K562 (cell line): Measurements from ENCODE around the gene RNF224. TPM values are rescaled to one million over a fixed set of nuclear protein-coding genes. Genes with fewer than 3 reads are reported as not detected.

Source experiments
- COPS2 ChIP-seq: fragments of 450-650 bp; conservative IDR thresholded peaks from 2 replicates; pipeline ENCODE4 v1.6.1; 2016; ENCODE audit warnings: mild to moderate bottlenecking, moderate library complexity
- ETS1 ChIP-seq: conservative IDR thresholded peaks from 2 replicates; pipeline ENCODE4 v1.6.1; 2011; ENCODE audit warnings: low read depth, mild to moderate bottlenecking, low read length; ENCODE audit not compliant: control insufficient read depth
- FOXK2 ChIP-seq, 2 experiments: fragments of 450-650 bp; IDR thresholded peaks in 1 of 2; conservative IDR thresholded peaks in 1 of 2; 2 replicates each; pipeline ENCODE4 v1.6.1; 2016; ENCODE audit warnings: low read depth in 2 of 2, mild to moderate bottlenecking in 1 of 2
- FOXP1 ChIP-seq: sonication (generic); formaldehyde crosslinking; IDR thresholded peaks from 2 replicates; pipeline ENCODE4 v1.8.0; 2022; ENCODE audit warnings: mild to moderate bottlenecking, missing genetic modification reagents
- GABPB2 ChIP-seq: fragments of 250-450 bp; sonication (Bioruptor Pico); conservative IDR thresholded peaks from 2 replicates; pipeline ENCODE4 v1.5.1; 2021; ENCODE audit warnings: mild to moderate bottlenecking
- GATAD2A ChIP-seq: fragments of 450-650 bp; IDR thresholded peaks from 2 replicates; pipeline ENCODE4 v1.6.1; 2017
- HDAC3 ChIP-seq: fragments of 450-650 bp; IDR thresholded peaks from 2 replicates; pipeline ENCODE4 v1.6.1; 2018; ENCODE audit warnings: borderline replicate concordance, mild to moderate bottlenecking, moderate library complexity; ENCODE audit not compliant: partially characterized antibody
- HDAC6 ChIP-seq: IDR thresholded peaks from 2 replicates; pipeline ENCODE4 v1.6.1; 2012; ENCODE audit warnings: low read depth, mild to moderate bottlenecking, control low read depth, inconsistent platforms, low read length, moderate library complexity
- HNRNPK ChIP-seq: fragments of 200-400 bp; formaldehyde crosslinking; IDR thresholded peaks from one replicate; pipeline ENCODE4 v1.6.1; 2018; ENCODE audit warnings: mild to moderate bottlenecking, low read depth, low read length; ENCODE audit not compliant: poor library complexity, severe bottlenecking
- JUND ChIP-seq, 2 experiments: IDR thresholded peaks; 2 replicates in 1 of 2; 3 replicates in 1 of 2; pipeline ENCODE4 v1.6.1; 2011; ENCODE audit warnings: borderline replicate concordance in 2 of 2, low read depth in 2 of 2, low read length in 2 of 2, improper control_type of control experiment in 1 of 2, missing biosample characterization in 1 of 2, missing genetic modification characterization in 1 of 2, missing genetic modification reagents in 1 of 2
- NBN ChIP-seq: fragments of 450-650 bp; IDR thresholded peaks from 2 replicates; pipeline ENCODE4 v1.6.1; 2016; ENCODE audit warnings: low read depth, mild to moderate bottlenecking
- NFE2L1 ChIP-seq: fragments of 450-650 bp; IDR thresholded peaks from 2 replicates; pipeline ENCODE4 v1.6.1; 2016; ENCODE audit warnings: missing genetic modification characterization, low read depth, mild to moderate bottlenecking, missing compliant biosample characterization, moderate library complexity, borderline replicate concordance
- NR0B1 ChIP-seq: fragments of 450-650 bp; IDR thresholded peaks from one replicate; pipeline ENCODE4 v1.6.1; 2018; ENCODE audit warnings: mild to moderate bottlenecking, moderate library complexity; ENCODE audit not compliant: partially characterized antibody
- NR3C1 ChIP-seq: sonication (generic); formaldehyde crosslinking; IDR thresholded peaks from 2 replicates; pipeline ENCODE4 v1.8.1; 2022; ENCODE audit warnings: missing genetic modification reagents
- SMAD4 ChIP-seq: fragments of 250-450 bp; sonication (Bioruptor Pico); conservative IDR thresholded peaks from 2 replicates; pipeline ENCODE4 v1.8.0; 2021; ENCODE audit warnings: inconsistent platforms, mild to moderate bottlenecking, moderate library complexity
- TEAD2 ChIP-seq: fragments of 450-650 bp; IDR thresholded peaks from 2 replicates; pipeline ENCODE4 v1.6.1; 2016; ENCODE audit warnings: missing genetic modification characterization, control low read depth, missing compliant biosample characterization
- TFAM ChIP-seq: fragments of 250-450 bp; sonication (Bioruptor Pico); conservative IDR thresholded peaks from 2 replicates; pipeline ENCODE4 v1.5.0; 2021; ENCODE audit warnings: mild to moderate bottlenecking, moderate library complexity
- ZC3H4 ChIP-seq: sonication (generic); formaldehyde crosslinking; IDR thresholded peaks from 2 replicates; pipeline ENCODE4 v1.9.0; 2021; ENCODE audit warnings: missing genetic modification reagents, borderline replicate concordance
- ZEB2 ChIP-seq: fragments of 450-650 bp; IDR thresholded peaks from 2 replicates; pipeline ENCODE4 v1.6.1; 2016
- ZNF184 ChIP-seq: sonication (generic); formaldehyde crosslinking; IDR thresholded peaks from 2 replicates; pipeline ENCODE4 v1.5.0; 2020; ENCODE audit warnings: missing genetic modification reagents
- ZNF224 ChIP-seq: sonication (generic); formaldehyde crosslinking; IDR thresholded peaks from 2 replicates; pipeline ENCODE4 v1.8.0; 2022; ENCODE audit warnings: mild to moderate bottlenecking, missing genetic modification reagents
- ZNF253 ChIP-seq: fragments of 250-450 bp; sonication (Bioruptor Pico); conservative IDR thresholded peaks from 2 replicates; pipeline ENCODE4 v1.6.1; 2021; ENCODE audit warnings: mild to moderate bottlenecking
- ZNF277 ChIP-seq: fragments of 250-450 bp; sonication (Bioruptor Pico); IDR thresholded peaks from 2 replicates; pipeline ENCODE4 v1.8.0; 2022; ENCODE audit warnings: inconsistent platforms, mild to moderate bottlenecking, moderate library complexity, borderline replicate concordance
- polyA plus RNA-seq, 8 experiments: library from polyadenylated mRNA; depleted of rRNA in 4 of 8; stranded (reverse) in 5 of 8; unstranded in 3 of 8; fragments of >200 nt; fragmentation: Nextera tagmentation in 2 of 8; fragmentation: Illumina TruSeq in 1 of 8; extraction: Ambion mirVana in 2 of 8; extraction: Trizol in 1 of 8; gene quantifications; 2 replicates each; pipeline versions ENCODE4 v1.2.1 to v1.2.3, GENCODE V29; 2011 to 2014; ENCODE audit warnings: inconsistent platforms in 1 of 8, missing spikeins in 1 of 8
- total RNA-seq, 7 experiments: library from RNA; depleted of rRNA in 6 of 7; stranded (reverse); fragments of >200 nt in 6 of 7; fragmentation: Illumina TruSeq in 2 of 7; extraction: Trizol in 2 of 7; gene quantifications; 2 replicates each; pipeline versions ENCODE4 v1.2.1 to v1.2.3, GENCODE V29; 2011 to 2021; ENCODE audit warnings: low replicate concordance in 1 of 7
- TF ChIP-seq, protein P1 (sequence below): fragments of 450-650 bp; IDR thresholded peaks from 2 replicates; pipeline ENCODE4 v1.6.1; 2016

Gene RNF224
- total and polyA plus RNA-seq, 9 of the 15 experiments (the other 6 are each of a cell fraction or from before 2014, with no cell fraction given): not detected

GRCh38 chr9:137268538-137269201 lies 41.4 kb downstream of the RNF224 start (continued):
- TF ChIP-seq GATAD2A: peak; percentile 35; the same call in 1 of the 2 replicates
- TF ChIP-seq ZNF277 (CRISPR knock-in tag): no peak
- TF ChIP-seq JUND (IDR thresholded peaks at IDR 0.05; ENCODE audit: borderline replicate concordance, low read depth, low read length): peak; percentile 54; the same call in 1 of the 2 replicates
- no peak; the same call in 2 of the 3 replicates for TF ChIP-seq JUND (tag; IDR thresholded peaks at IDR 0.05; ENCODE audit: borderline replicate concordance, low read depth, low read length)
- peak; percentile 58 to 59; a peak in 2 of 4 replicates for TF ChIP-seq FOXK2 (conservative IDR thresholded peaks at IDR 0.05 in 1 of 2, IDR thresholded peaks at IDR 0.05 in 1 of 2; ENCODE audit: low read depth in 2 of 2)
- 0 out of 2 replicates have a peak, but pooled peaks have one; percentile 18 for TF ChIP-seq ETS1
- TF ChIP-seq HDAC3: peak; percentile 47
- TF ChIP-seq COPS2: no peak
- TF ChIP-seq NR0B1: no peak
- TF ChIP-seq ZC3H4 (CRISPR knock-in tag): peak; percentile 34; the same call in 1 of the 2 replicates
- no peak for TF ChIP-seq ZNF253
- no peak for TF ChIP-seq NR3C1
- peak; percentile 88 for TF ChIP-seq NBN
- no peak for TF ChIP-seq GABPB2 (CRISPR knock-in tag)
- TF ChIP-seq HNRNPK: no peak
- no peak for TF ChIP-seq TFAM (CRISPR knock-in tag)
- no peak for TF ChIP-seq ZNF184
- TF ChIP-seq TEAD2: 0 out of 2 replicates have a peak, but pooled peaks have one; percentile 5
- no peak for TF ChIP-seq FOXP1 (CRISPR knock-in tag)
- peak; percentile 95 for TF ChIP-seq SMAD4
- peak; percentile 67; the same call in 1 of the 2 replicates for TF ChIP-seq ZEB2
- no peak for TF ChIP-seq HDAC6
- TF ChIP-seq, protein P1, sequence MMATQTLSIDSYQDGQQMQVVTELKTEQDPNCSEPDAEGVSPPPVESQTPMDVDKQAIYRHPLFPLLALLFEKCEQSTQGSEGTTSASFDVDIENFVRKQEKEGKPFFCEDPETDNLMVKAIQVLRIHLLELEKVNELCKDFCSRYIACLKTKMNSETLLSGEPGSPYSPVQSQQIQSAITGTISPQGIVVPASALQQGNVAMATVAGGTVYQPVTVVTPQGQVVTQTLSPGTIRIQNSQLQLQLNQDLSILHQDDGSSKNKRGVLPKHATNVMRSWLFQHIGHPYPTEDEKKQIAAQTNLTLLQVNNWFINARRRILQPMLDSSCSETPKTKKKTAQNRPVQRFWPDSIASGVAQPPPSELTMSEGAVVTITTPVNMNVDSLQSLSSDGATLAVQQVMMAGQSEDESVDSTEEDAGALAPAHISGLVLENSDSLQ: peak; percentile 88
- peak; percentile 85 for TF ChIP-seq NFE2L1
- TF ChIP-seq ZNF224 (CRISPR knock-in tag): no peak
